Measurements from ENCODE around the gene SGMS1.
A peak's percentile ranks its signal among the peaks of the same experiment; 100 is the strongest.

Gene SGMS1

GRCh38 chr10:50423448-50423847 is 200.3 kb downstream of the SGMS1 start:
- in situ Hi-C loops (cut with HindIII; ENCODE audit: low pct_ligation_motif_present, low pct_unique_long_range_greater_than_20kb, low sequenced_read_pairs): no loop called here
- no peak for DNase-seq

GRCh38 chr10:50422259-50422658 is 201.5 kb downstream of the SGMS1 start:
- no peak for DNase-seq
- in situ Hi-C loops (cut with HindIII; ENCODE audit: low pct_ligation_motif_present, low pct_unique_long_range_greater_than_20kb, low sequenced_read_pairs): no loop called here

GRCh38 chr10:50421026-50421719 is 202.6 kb downstream of the SGMS1 start:
- in situ Hi-C loops (cut with HindIII; ENCODE audit: low pct_ligation_motif_present, low pct_unique_long_range_greater_than_20kb, low sequenced_read_pairs): no loop called here
- peak; percentile 70 for DNase-seq

GRCh38 chr10:50420196-50420595 is 203.6 kb downstream of the SGMS1 start:
- in situ Hi-C loops (cut with HindIII; ENCODE audit: low pct_ligation_motif_present, low pct_unique_long_range_greater_than_20kb, low sequenced_read_pairs): no loop called here
- no peak for DNase-seq

- in situ Hi-C loops (cut with HindIII; ENCODE audit: low pct_ligation_motif_present, low pct_unique_long_range_greater_than_20kb, low sequenced_read_pairs): no loop called here
- DNase-seq: no peak
Observed at GRCh38 chr10:50419756-50420155, 204.0 kb downstream of the SGMS1 start.

- DNase-seq: no peak
- in situ Hi-C loops (cut with HindIII; ENCODE audit: low pct_ligation_motif_present, low pct_unique_long_range_greater_than_20kb, low sequenced_read_pairs): no loop called here
Observed at GRCh38 chr10:50419091-50419490, 204.7 kb downstream of the SGMS1 start.

- peak; percentile 86 for DNase-seq
- in situ Hi-C loops (cut with HindIII; ENCODE audit: low pct_ligation_motif_present, low pct_unique_long_range_greater_than_20kb, low sequenced_read_pairs): no loop called here
Observed at GRCh38 chr10:50417886-50418830, 205.6 kb downstream of the SGMS1 start.

GRCh38 chr10:50417486-50417885 is 206.3 kb downstream of the SGMS1 start:
- DNase-seq: peak; percentile 26
- in situ Hi-C loops (cut with HindIII; ENCODE audit: low pct_ligation_motif_present, low pct_unique_long_range_greater_than_20kb, low sequenced_read_pairs): no loop called here

- in situ Hi-C loops (cut with HindIII; ENCODE audit: low pct_ligation_motif_present, low pct_unique_long_range_greater_than_20kb, low sequenced_read_pairs): no loop called here
- DNase-seq: no peak
Observed at GRCh38 chr10:50416881-50417280, 206.9 kb downstream of the SGMS1 start.

- in situ Hi-C loops (cut with HindIII; ENCODE audit: low pct_ligation_motif_present, low pct_unique_long_range_greater_than_20kb, low sequenced_read_pairs): no loop called here
- peak; percentile 29 for DNase-seq
Observed at GRCh38 chr10:50416181-50416824, 207.5 kb downstream of the SGMS1 start.

GRCh38 chr10:50415292-50415691 is 208.5 kb downstream of the SGMS1 start:
- in situ Hi-C loops (cut with HindIII; ENCODE audit: low pct_ligation_motif_present, low pct_unique_long_range_greater_than_20kb, low sequenced_read_pairs): no loop called here
- DNase-seq: no peak

GRCh38 chr10:50410066-50410811 is 213.5 kb downstream of the SGMS1 start:
- DNase-seq: no peak
- in situ Hi-C loops (cut with HindIII; ENCODE audit: low pct_ligation_motif_present, low pct_unique_long_range_greater_than_20kb, low sequenced_read_pairs): no loop called here

- no peak for DNase-seq
- in situ Hi-C loops (cut with HindIII; ENCODE audit: low pct_ligation_motif_present, low pct_unique_long_range_greater_than_20kb, low sequenced_read_pairs): no loop called here
Observed at GRCh38 chr10:50407076-50407801, 216.5 kb downstream of the SGMS1 start.

GRCh38 chr10:50406457-50407070 is 217.2 kb downstream of the SGMS1 start:
- no peak for DNase-seq
- in situ Hi-C loops (cut with HindIII; ENCODE audit: low pct_ligation_motif_present, low pct_unique_long_range_greater_than_20kb, low sequenced_read_pairs): no loop called here

GRCh38 chr10:50405723-50406122 is 218.0 kb downstream of the SGMS1 start:
- DNase-seq: no peak
- in situ Hi-C loops (cut with HindIII; ENCODE audit: low pct_ligation_motif_present, low pct_unique_long_range_greater_than_20kb, low sequenced_read_pairs): no loop called here

- in situ Hi-C loops (cut with HindIII; ENCODE audit: low pct_ligation_motif_present, low pct_unique_long_range_greater_than_20kb, low sequenced_read_pairs): no loop called here
- DNase-seq: no peak
Observed at GRCh38 chr10:50404021-50404773, 219.6 kb downstream of the SGMS1 start.

- in situ Hi-C loops (cut with HindIII; ENCODE audit: low pct_ligation_motif_present, low pct_unique_long_range_greater_than_20kb, low sequenced_read_pairs): no loop called here
Observed at GRCh38 chr10:50403074-50403473, 220.7 kb downstream of the SGMS1 start.

More at GRCh38 chr10:50403074-50403473, 220.7 kb downstream of the SGMS1 start:
- no peak for DNase-seq

All from ACHN (cell line).